Uterus (tissue), 4 donors: Measurements from ENCODE around the gene FER. TPM values are rescaled to one million over a fixed set of nuclear protein-coding genes. Genes with fewer than 3 reads are reported as not detected.
A peak's percentile ranks its signal among the peaks of the same experiment; 100 is the strongest.

Experiments used
- DNase-seq, 2 donors: peaks; one replicate each; pipeline ENCODE4 v3.0.0-alpha.2; 2019 to 2020
- H3K27ac ChIP-seq, 2 donors: fragments of 200-600 bp; sonication (generic); 1 replicate in 1 of 2; 2 replicates in 1 of 2; pipeline ENCODE4 v1.5.1; 2016 to 2018
- H3K27me3 ChIP-seq, 2 donors: fragments of 200-600 bp; sonication (generic); one replicate each; pipeline ENCODE4 v1.5.1; 2018 to 2019; ENCODE audit warnings: control low read depth in 1 of 2
- H3K36me3 ChIP-seq, 2 donors: fragments of 200-600 bp; sonication (generic); one replicate each; pipeline ENCODE4 v1.5.1; 2019; ENCODE audit warnings: control low read depth in 1 of 2
- H3K4me1 ChIP-seq, 2 donors: fragments of 200-600 bp; sonication (generic); one replicate each; pipeline ENCODE4 v1.5.1; 2018 to 2019; ENCODE audit warnings: control low read depth in 1 of 2
- H3K4me3 ChIP-seq, 2 donors: fragments of 200-600 bp; sonication (generic); 1 replicate in 1 of 2; 2 replicates in 1 of 2; pipeline ENCODE4 v1.5.1; 2018 to 2019; ENCODE audit warnings: mild to moderate bottlenecking in 1 of 2
- H3K9me3 ChIP-seq, 2 donors: fragments of 200-600 bp; sonication (generic); one replicate each; pipeline ENCODE4 v1.5.1; 2019; ENCODE audit warnings: control low read depth in 1 of 2
- CTCF ChIP-seq, 4 experiments: fragments of 200-600 bp in 2 of 4; fragments of 450-650 bp in 2 of 4; sonication (generic) in 2 of 4; IDR thresholded peaks; one replicate each; pipeline ENCODE4 v1.5.1; 2016 to 2019; ENCODE audit warnings: antibody characterized with exemption in 4 of 4, mild to moderate bottlenecking in 2 of 4, moderate library complexity in 1 of 4
- POLR2A ChIP-seq, 2 donors: fragments of 450-650 bp; IDR thresholded peaks; one replicate each; pipeline ENCODE4 v1.6.1; 2016; ENCODE audit warnings: antibody characterized with exemption in 2 of 2, mild to moderate bottlenecking in 1 of 2, moderate library complexity in 1 of 2
- intact Hi-C: fragments of 100-400 bp; cut with DNase I; formaldehyde crosslinking; loops from one replicate; pipeline ENCODE4 v1.15.1; 2023; ENCODE audit warnings: low total_unique reads
- total RNA-seq, 4 donors: library from RNA; depleted of rRNA in 3 of 4; stranded (reverse); fragments of >200 nt in 3 of 4; gene quantifications; one replicate each; pipeline versions ENCODE4 v1.1.0 to v1.2.4, GENCODE V29; 2014 to 2023
- donor health status: DM: yes; HTN: yes; CAD: no.

FER gene
- total RNA-seq, 4 donors from 2014 or later = 16.9 to 60.1 (median 38.0) TPM

- no peaks in the 10 kb centered on the region for H3K36me3 ChIP-seq
- H3K9me3 ChIP-seq = no peaks in the 10 kb centered on the region
- no peaks in the 10 kb centered on the region for H3K27me3 ChIP-seq
- peak overlapping the region; percentile 84 to 87 for H3K4me3 ChIP-seq
- peak overlapping the region; percentile 92 to 95 for H3K27ac ChIP-seq
- no peaks in the 10 kb centered on the region for H3K4me1 ChIP-seq
- DNase-seq = peak; percentile 90 to 92
- intact Hi-C loops = no loop called here
- TF ChIP-seq POLR2A (IDR thresholded peaks at IDR 0.05) (peak; percentile 70 to 80), CTCF (IDR thresholded peaks at IDR 0.05) (peak in 1 of 4 experiments; percentile 12)
Observed at GRCh38 chr5:108727651-108728565, 19.8 kb upstream of the FER start.

- Histone ChIP-seq H3K36me3 (no peaks in the 10 kb centered on the region), H3K9me3 (no peaks in the 10 kb centered on the region), H3K4me1 (no peaks in the 10 kb centered on the region), H3K27me3 (no peaks in the 10 kb centered on the region), H3K27ac (peak overlapping the region; percentile 92 to 95), H3K4me3 (peak overlapping the region; percentile 84 to 87)
- no peak for TF ChIP-seq POLR2A (IDR thresholded peaks at IDR 0.05)
- no peak for TF ChIP-seq CTCF (IDR thresholded peaks at IDR 0.05)
- intact Hi-C loops = no loop called here
- no peak for DNase-seq
Observed at GRCh38 chr5:108728566-108729241, 19.0 kb upstream of the FER start.

GRCh38 chr5:108729242-108729615 is 18.5 kb upstream of the FER start:
- Histone ChIP-seq H3K27me3 (no peaks in the 10 kb centered on the region), H3K36me3 (no peaks in the 10 kb centered on the region), H3K4me3 (no peak overlapping the region), H3K4me1 (no peaks in the 10 kb centered on the region), H3K9me3 (no peaks in the 10 kb centered on the region), H3K27ac (peak overlapping the region; percentile 92 to 95)
- intact Hi-C loops = no loop called here
- DNase-seq = no peak
- TF ChIP-seq POLR2A (IDR thresholded peaks at IDR 0.05) = no peak
- TF ChIP-seq CTCF (IDR thresholded peaks at IDR 0.05) = no peak

GRCh38 chr5:108730617-108731340 is 16.9 kb upstream of the FER start:
- intact Hi-C loops = no loop called here
- Histone ChIP-seq H3K36me3 (no peaks in the 10 kb centered on the region), H3K27ac (no peak overlapping the region), H3K27me3 (no peaks in the 10 kb centered on the region), H3K4me3 (no peak overlapping the region), H3K4me1 (no peaks in the 10 kb centered on the region), H3K9me3 (no peaks in the 10 kb centered on the region)
- DNase-seq = no peak
- TF ChIP-seq CTCF (IDR thresholded peaks at IDR 0.05) (no peak), POLR2A (IDR thresholded peaks at IDR 0.05) (no peak)
